H9 (cell line): Measurements from ENCODE around the gene PHAX. TPM values are rescaled to one million over a fixed set of nuclear protein-coding genes. Genes with fewer than 3 reads are reported as not detected.

Experiments used
- DNase-seq: peaks from one replicate; pipeline ENCODE4 v3.0.0-alpha.2; 2017
- H2AFZ ChIP-seq: one replicate; pipeline ENCODE4 v1.6.1; 2013; ENCODE audit warnings: mild to moderate bottlenecking, low read length, control low read depth, moderate library complexity
- H2AK5ac ChIP-seq: 2 replicates; pipeline ENCODE4 v1.6.1; 2013; ENCODE audit warnings: low read length, control low read depth, mixed read lengths; ENCODE audit not compliant: insufficient read length
- H2BK120ac ChIP-seq: one replicate; pipeline ENCODE4 v1.6.1; 2013; ENCODE audit warnings: low read depth, mild to moderate bottlenecking, low read length, control low read depth, inconsistent platforms; ENCODE audit not compliant: poor library complexity, severe bottlenecking
- H2BK12ac ChIP-seq: 2 replicates; pipeline ENCODE4 v1.6.1; 2013; ENCODE audit warnings: low read length, control low read depth, mixed read lengths, low read depth; ENCODE audit not compliant: insufficient read length
- H2BK15ac ChIP-seq: 2 replicates; pipeline ENCODE4 v1.6.1; 2013; ENCODE audit warnings: low read depth, low read length, control low read depth
- H2BK20ac ChIP-seq: one replicate; pipeline ENCODE4 v1.6.1; 2013; ENCODE audit warnings: low read depth, mild to moderate bottlenecking, low read length, control low read depth, inconsistent platforms; ENCODE audit not compliant: poor library complexity, severe bottlenecking
- H2BK5ac ChIP-seq: 2 replicates; pipeline ENCODE4 v1.6.1; 2013; ENCODE audit warnings: low read length, control low read depth, mixed read lengths; ENCODE audit not compliant: insufficient read length
- H3K14ac ChIP-seq: 2 replicates; pipeline ENCODE4 v1.6.1; 2013; ENCODE audit warnings: low read length, control low read depth; ENCODE audit not compliant: insufficient read depth
- H3K18ac ChIP-seq: 2 replicates; pipeline ENCODE4 v1.6.1; 2013; ENCODE audit warnings: low read depth, mild to moderate bottlenecking, mixed read lengths, low read length, control low read depth; ENCODE audit not compliant: insufficient read length
- H3K23ac ChIP-seq: 2 replicates; pipeline ENCODE4 v1.6.1; 2013; ENCODE audit warnings: low read length, control low read depth, mixed read lengths, low read depth; ENCODE audit not compliant: insufficient read length
- H3K23me2 ChIP-seq: 2 replicates; pipeline ENCODE4 v1.6.1; 2013; ENCODE audit warnings: low read depth, mild to moderate bottlenecking, mixed read lengths, low read length, control low read depth; ENCODE audit not compliant: insufficient read length, poor library complexity, severe bottlenecking
- H3K27ac ChIP-seq: 2 replicates; pipeline ENCODE4 v1.5.1; 2013; ENCODE audit warnings: low read length, control low read depth, mixed read lengths, low read depth; ENCODE audit not compliant: insufficient read length
- H3K27me3 ChIP-seq: 2 replicates; pipeline ENCODE4 v1.6.1; 2013; ENCODE audit warnings: low read length, control low read depth, inconsistent platforms; ENCODE audit not compliant: insufficient read depth
- H3K4ac ChIP-seq: 2 replicates; pipeline ENCODE4 v1.6.1; 2013; ENCODE audit warnings: low read depth, mild to moderate bottlenecking, control low read depth, inconsistent platforms, low read length, moderate library complexity
- H3K4me1 ChIP-seq: 2 replicates; pipeline ENCODE4 v1.6.1; 2013; ENCODE audit warnings: low read length, control low read depth, inconsistent platforms; ENCODE audit not compliant: insufficient read depth
- H3K4me2 ChIP-seq: 2 replicates; pipeline ENCODE4 v1.6.1; 2013; ENCODE audit warnings: low read length, control low read depth, mixed read lengths; ENCODE audit not compliant: insufficient read length, insufficient read depth
- H3K56ac ChIP-seq: 2 replicates; pipeline ENCODE4 v1.6.1; 2013; ENCODE audit warnings: low read depth, mild to moderate bottlenecking, mixed read lengths, low read length, control low read depth; ENCODE audit not compliant: insufficient read length
- H3K79me1 ChIP-seq: 2 replicates; pipeline ENCODE4 v1.6.1; 2013; ENCODE audit warnings: low read depth, mild to moderate bottlenecking, moderate library complexity, low read length, control low read depth, inconsistent platforms; ENCODE audit not compliant: insufficient read depth, poor library complexity, severe bottlenecking
- H3K79me2 ChIP-seq: 2 replicates; pipeline ENCODE4 v1.6.1; 2013; ENCODE audit warnings: low read length, control low read depth, inconsistent platforms; ENCODE audit not compliant: insufficient read depth
- H3K9ac ChIP-seq: 2 replicates; pipeline ENCODE4 v1.6.1; 2013; ENCODE audit warnings: low read length, control low read depth, mixed read lengths; ENCODE audit not compliant: insufficient read length; ENCODE audit errors: extremely low read depth
- H3K9me3 ChIP-seq: one replicate; pipeline ENCODE4 v1.6.1; 2013; ENCODE audit warnings: low read depth, low read length, inconsistent platforms; ENCODE audit not compliant: control insufficient read depth
- H3T11ph ChIP-seq: one replicate; pipeline ENCODE4 v1.6.1; 2013; ENCODE audit warnings: mild to moderate bottlenecking, low read length, control low read depth, inconsistent platforms
- H4K20me1 ChIP-seq: one replicate; pipeline ENCODE4 v1.6.1; 2013; ENCODE audit not compliant: control insufficient read depth, insufficient read length, insufficient read depth
- H4K5ac ChIP-seq: 2 replicates; pipeline ENCODE4 v1.6.1; 2013; ENCODE audit warnings: low read depth, mild to moderate bottlenecking, mixed read lengths, low read length, control low read depth; ENCODE audit not compliant: insufficient read length
- H4K8ac ChIP-seq: replicated peaks from 2 replicates; pipeline ENCODE4 v1.6.1; 2013; ENCODE audit warnings: low read length, control low read depth, mixed read lengths, low read depth; ENCODE audit not compliant: insufficient read length
- H4K91ac ChIP-seq: 2 replicates; pipeline ENCODE4 v1.6.1; 2013; ENCODE audit warnings: low read depth, mild to moderate bottlenecking, moderate library complexity, mixed read lengths, low read length, control low read depth; ENCODE audit not compliant: insufficient read length
- H3K27ac Mint-ChIP-seq, 3 experiments: 2 replicates in 2 of 3; 3 replicates in 1 of 3; pipeline ENCODE4 v1.8.0; 2020 to 2021; ENCODE audit warnings: mixed read lengths in 3 of 3, mild to moderate bottlenecking in 1 of 3, moderate library complexity in 1 of 3
- H3K27me3 Mint-ChIP-seq: 2 replicates; pipeline ENCODE4 v1.8.0; 2021; ENCODE audit warnings: low read depth, mild to moderate bottlenecking, moderate library complexity, mixed read lengths
- H3K36me3 Mint-ChIP-seq, 3 experiments: 2 replicates in 2 of 3; 3 replicates in 1 of 3; pipeline ENCODE4 v1.8.0; 2020 to 2021; ENCODE audit warnings: low read depth in 3 of 3, mixed read lengths in 3 of 3; ENCODE audit not compliant: insufficient read depth in 1 of 3
- H3K4me1 Mint-ChIP-seq, 2 experiments: 2 replicates each; pipeline ENCODE4 v1.8.0; 2020; ENCODE audit warnings: mixed read lengths in 2 of 2
- H3K4me3 Mint-ChIP-seq, 2 experiments: 2 replicates in 1 of 2; 3 replicates in 1 of 2; pipeline ENCODE4 v1.8.0; 2020 to 2021; ENCODE audit warnings: mild to moderate bottlenecking in 2 of 2, mixed read lengths in 2 of 2, moderate library complexity in 1 of 2
- H3K9me3 Mint-ChIP-seq, 2 experiments: 2 replicates in 1 of 2; 3 replicates in 1 of 2; pipeline ENCODE4 v1.8.0; 2020; ENCODE audit warnings: mild to moderate bottlenecking in 2 of 2, mixed read lengths in 2 of 2, moderate library complexity in 1 of 2
- WGBS: extraction: QIAGEN DNeasy Blood & Tissue Kit; methylation state at CpG from one replicate; pipeline ENCODE4 v1.1.7; 2013; ENCODE audit warnings: missing lambda C conversion rate, low lambda C conversion rate, mixed read lengths; ENCODE audit not compliant: insufficient read length; ENCODE audit errors: extremely low coverage; 5-methylcytosine and 5-hydroxymethylcytosine counted together
- total RNA-seq: library from RNA; stranded (reverse); gene quantifications from 2 replicates; pipeline ENCODE4 v1.2.1, GENCODE V29; 2021
- TF ChIP-seq, protein P1 (sequence below): fragments of 200-600 bp; sonication (generic); conservative IDR thresholded peaks from 3 replicates; pipeline ENCODE4 v1.8.0; 2021; ENCODE audit warnings: antibody characterized with exemption, mild to moderate bottlenecking

PHAX gene
- total RNA-seq, 1 experiment from 2014 or later = 65.6 TPM

DNA sequence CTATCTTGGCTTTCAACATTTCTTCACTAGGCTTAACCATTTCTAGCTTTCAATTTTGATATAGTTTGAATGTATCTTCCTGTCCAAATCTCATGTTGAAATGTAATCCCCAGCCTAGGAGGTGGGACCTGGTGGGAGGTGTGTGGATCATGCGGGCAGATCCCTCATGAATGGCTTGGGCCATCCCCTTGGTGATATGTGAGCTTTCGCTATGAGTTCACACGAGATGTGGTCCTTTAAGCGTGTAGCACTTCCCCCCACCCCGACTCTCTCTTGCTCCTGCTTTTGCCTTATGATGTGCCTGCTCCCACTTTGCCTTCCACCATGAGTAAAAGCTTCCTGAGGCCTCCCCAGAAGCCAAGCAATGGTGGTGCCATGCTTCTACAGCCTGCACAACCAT lies 40.6 kb downstream of the PHAX start:
- Histone ChIP-seq H3K27me3 (no peaks in the 10 kb centered on the region), H3T11ph (no peak overlapping the region), H3K23me2 (no peaks in the 10 kb centered on the region), H3K27ac (no peak overlapping the region), H3K9me3 (no peaks in the 10 kb centered on the region), H3K23ac (no peak overlapping the region), H2BK12ac (no peak overlapping the region), H3K14ac (no peak overlapping the region), H4K20me1 (no peaks in the 10 kb centered on the region), H3K4me2 (no peak overlapping the region), H2BK120ac (no peak overlapping the region), H2AFZ (no peak overlapping the region), H2BK5ac (no peak overlapping the region), H3K9ac (no peak overlapping the region), H2BK20ac (no peak overlapping the region), H4K91ac (no peak overlapping the region), H3K4ac (no peak overlapping the region), H4K5ac (no peak overlapping the region), H3K79me1 (no peaks in the 10 kb centered on the region), H3K4me1 (no peaks in the 10 kb centered on the region), H3K79me2 (no peaks in the 10 kb centered on the region), H2AK5ac (no peak overlapping the region), H2BK15ac (no peak overlapping the region), H3K56ac (no peak overlapping the region), H3K18ac (no peak overlapping the region), H4K8ac (no peak overlapping the region)
- no peaks in the 10 kb centered on the region for H3K27me3 Mint-ChIP-seq
- no peaks in the 10 kb centered on the region for H3K4me1 Mint-ChIP-seq
- WGBS = no CpG with 5 or more reads among the region's 5 CpGs
- TF ChIP-seq, protein P1, sequence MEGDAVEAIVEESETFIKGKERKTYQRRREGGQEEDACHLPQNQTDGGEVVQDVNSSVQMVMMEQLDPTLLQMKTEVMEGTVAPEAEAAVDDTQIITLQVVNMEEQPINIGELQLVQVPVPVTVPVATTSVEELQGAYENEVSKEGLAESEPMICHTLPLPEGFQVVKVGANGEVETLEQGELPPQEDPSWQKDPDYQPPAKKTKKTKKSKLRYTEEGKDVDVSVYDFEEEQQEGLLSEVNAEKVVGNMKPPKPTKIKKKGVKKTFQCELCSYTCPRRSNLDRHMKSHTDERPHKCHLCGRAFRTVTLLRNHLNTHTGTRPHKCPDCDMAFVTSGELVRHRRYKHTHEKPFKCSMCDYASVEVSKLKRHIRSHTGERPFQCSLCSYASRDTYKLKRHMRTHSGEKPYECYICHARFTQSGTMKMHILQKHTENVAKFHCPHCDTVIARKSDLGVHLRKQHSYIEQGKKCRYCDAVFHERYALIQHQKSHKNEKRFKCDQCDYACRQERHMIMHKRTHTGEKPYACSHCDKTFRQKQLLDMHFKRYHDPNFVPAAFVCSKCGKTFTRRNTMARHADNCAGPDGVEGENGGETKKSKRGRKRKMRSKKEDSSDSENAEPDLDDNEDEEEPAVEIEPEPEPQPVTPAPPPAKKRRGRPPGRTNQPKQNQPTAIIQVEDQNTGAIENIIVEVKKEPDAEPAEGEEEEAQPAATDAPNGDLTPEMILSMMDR = no peak
- H3K4me3 Mint-ChIP-seq = no peak overlapping the region
- DNase-seq = no peak
- H3K36me3 Mint-ChIP-seq = peaks cover 4 to 9% (median 9%) of the 10 kb centered on the region in 3 experiments; a peak in 5 of 7 replicates
- H3K27ac Mint-ChIP-seq = no peak overlapping the region
- H3K9me3 Mint-ChIP-seq = peaks cover 11% of the 10 kb centered on the region in 2 experiments
